IMR-90 (cell line): ENCODE data around the gene EDEM3. TPM values are rescaled to one million over a fixed set of nuclear protein-coding genes. Genes with fewer than 3 reads are reported as not detected.

ENCODE experiments used
- ATAC-seq: fragments of 200-7000 bp; cut with Tn5 transposase; 2 replicates; pipeline ENCODE4 v1.9.1; 2020; ENCODE audit warnings: low read depth, mild to moderate bottlenecking, moderate library complexity
- BruUV-seq: library from RNA; stranded (reverse); fragments of 400-500 nt; replicated peaks from 2 replicates; lab custom pipeline; 2021; lab: Mats Ljungman, UMichigan
- CTCF ChIA-PET: fragments of 300-600 bp; formaldehyde crosslinking; extraction: SDS; loops from one replicate; lab custom pipeline; 2021; ENCODE audit warnings: antibody characterized with exemption; lab: Yijun Ruan, JAX
- POLR2A ChIA-PET: fragments of 300-600 bp; sonication (Branson Sonifier 250); formaldehyde crosslinking; loops from one replicate; lab custom pipeline; 2022; ENCODE audit warnings: antibody characterized with exemption; ENCODE audit not compliant: unreplicated experiment; lab: Charles Lee
- DNase-seq: peaks from one replicate; pipeline ENCODE4 v3.0.0; 2013
- H2AFZ ChIP-seq: replicated peaks from 2 replicates; pipeline ENCODE3; 2013; ENCODE audit warnings: low read length, mild to moderate bottlenecking; ENCODE audit not compliant: poor library complexity
- H2AK5ac ChIP-seq: 2 replicates; pipeline ENCODE4 v1.6.1; 2013; ENCODE audit warnings: low read depth, low read length, inconsistent platforms
- H2AK9ac ChIP-seq: replicated peaks from 2 replicates; pipeline ENCODE3; 2013; ENCODE audit warnings: mild to moderate bottlenecking, low read depth, low read length, moderate library complexity; ENCODE audit not compliant: poor library complexity
- H2BK120ac ChIP-seq: 2 replicates; pipeline ENCODE4 v1.6.1; 2013; ENCODE audit warnings: low read depth, low read length, inconsistent platforms
- H2BK15ac ChIP-seq: 3 replicates; pipeline ENCODE4 v1.6.1; 2013; ENCODE audit warnings: low read depth, low read length, inconsistent platforms
- H2BK20ac ChIP-seq: 2 replicates; pipeline ENCODE4 v1.6.1; 2013; ENCODE audit warnings: low read depth, mild to moderate bottlenecking, inconsistent platforms, low read length, moderate library complexity
- H2BK5ac ChIP-seq: 2 replicates; pipeline ENCODE4 v1.6.1; 2013; ENCODE audit warnings: mild to moderate bottlenecking, low read depth, low read length, inconsistent platforms; ENCODE audit not compliant: poor library complexity, severe bottlenecking
- H3K14ac ChIP-seq: replicated peaks from 2 replicates; pipeline ENCODE4 v1.6.1; 2013; ENCODE audit warnings: low read depth, low read length, inconsistent platforms
- H3K18ac ChIP-seq: 2 replicates; pipeline ENCODE4 v1.6.1; 2013; ENCODE audit warnings: low read depth, low read length, control low read depth
- H3K23ac ChIP-seq: 2 replicates; pipeline ENCODE4 v1.6.1; 2013; ENCODE audit warnings: low read depth, low read length, inconsistent platforms
- H3K27ac ChIP-seq: 2 replicates; pipeline ENCODE4 v1.5.1; 2013; ENCODE audit warnings: mild to moderate bottlenecking, control low read depth, low read length; ENCODE audit not compliant: insufficient read depth
- H3K27me3 ChIP-seq: 2 replicates; pipeline ENCODE4 v1.6.1; 2013; ENCODE audit warnings: low read length; ENCODE audit not compliant: control insufficient read depth, insufficient read depth
- H3K36me3 ChIP-seq: 2 replicates; pipeline ENCODE4 v1.6.1; 2013; ENCODE audit warnings: low read length, mixed read lengths; ENCODE audit not compliant: control insufficient read depth, insufficient read depth
- H3K4ac ChIP-seq: 2 replicates; pipeline ENCODE4 v1.6.1; 2013; ENCODE audit warnings: low read depth, low read length, inconsistent platforms
- H3K4me1 ChIP-seq: 2 replicates; pipeline ENCODE4 v1.6.1; 2013; ENCODE audit warnings: low read length, mixed read lengths; ENCODE audit not compliant: control insufficient read depth, insufficient read depth
- H3K4me2 ChIP-seq: 2 replicates; pipeline ENCODE4 v1.6.1; 2013; ENCODE audit warnings: low read depth, mild to moderate bottlenecking, control low read depth, low read length, moderate library complexity
- H3K4me3 ChIP-seq: 2 replicates; pipeline ENCODE4 v1.5.1; 2013; ENCODE audit warnings: low read depth, mild to moderate bottlenecking, control low read depth, low read length, moderate library complexity; ENCODE audit not compliant: insufficient read depth
- H3K56ac ChIP-seq: 2 replicates; pipeline ENCODE4 v1.6.1; 2013; ENCODE audit warnings: low read length, inconsistent platforms; ENCODE audit not compliant: insufficient read depth; ENCODE audit errors: extremely low read depth
- H3K79me1 ChIP-seq, 2 experiments: 2 replicates each; pipeline ENCODE4 v1.6.1; 2013; ENCODE audit warnings: low read length in 2 of 2, inconsistent platforms in 1 of 2, low read depth in 1 of 2
- H3K9ac ChIP-seq: 2 replicates; pipeline ENCODE4 v1.6.1; 2013; ENCODE audit warnings: low read depth, low read length, control low read depth
- H3K9me1 ChIP-seq: 2 replicates; pipeline ENCODE4 v1.6.1; 2013; ENCODE audit warnings: low read length, inconsistent platforms; ENCODE audit not compliant: insufficient read depth
- H3K9me3 ChIP-seq: 2 replicates; pipeline ENCODE4 v1.6.1; 2013; ENCODE audit warnings: low read length; ENCODE audit not compliant: control insufficient read depth, insufficient read depth
- H4K20me1 ChIP-seq: 2 replicates; pipeline ENCODE4 v1.6.1; 2013; ENCODE audit warnings: low read length, inconsistent platforms; ENCODE audit not compliant: insufficient read depth
- H4K5ac ChIP-seq: 2 replicates; pipeline ENCODE4 v1.6.1; 2013; ENCODE audit warnings: mild to moderate bottlenecking, low read depth, low read length, control low read depth
- H4K8ac ChIP-seq, 2 experiments: 2 replicates each; pipeline ENCODE4 v1.6.1; 2013; ENCODE audit warnings: low read depth in 2 of 2, low read length in 2 of 2, control low read depth in 1 of 2, inconsistent platforms in 1 of 2
- H4K91ac ChIP-seq: 2 replicates; pipeline ENCODE4 v1.6.1; 2013; ENCODE audit warnings: low read depth, low read length, inconsistent platforms; ENCODE audit not compliant: insufficient read depth
- BHLHE40 ChIP-seq: fragments of 150-350 bp; IDR thresholded peaks from 2 replicates; pipeline ENCODE4 v1.6.1; 2016; ENCODE audit warnings: mild to moderate bottlenecking, low read depth, low read length
- CHD1 ChIP-seq: IDR thresholded peaks from 2 replicates; pipeline ENCODE4 v1.6.1; 2012; ENCODE audit warnings: low read depth, low read length, improper control_type of control experiment
- CTCF ChIP-seq: conservative IDR thresholded peaks from 2 replicates; pipeline ENCODE4 v1.5.1; 2012; ENCODE audit warnings: mild to moderate bottlenecking, low read depth, low read length, improper control_type of control experiment
- ELK1 ChIP-seq: fragments of 150-350 bp; IDR thresholded peaks from 2 replicates; pipeline ENCODE4 v1.6.1; 2016; ENCODE audit warnings: low read depth, mild to moderate bottlenecking, low read length, moderate library complexity, borderline replicate concordance
- FOS ChIP-seq: fragments of 150-350 bp; IDR thresholded peaks from 2 replicates; pipeline ENCODE4 v1.6.1; 2016; ENCODE audit warnings: low read depth, low read length
- NFE2L2 ChIP-seq: fragments of 150-350 bp; IDR thresholded peaks from 2 replicates; pipeline ENCODE4 v1.6.1; 2016; ENCODE audit warnings: low read depth, mild to moderate bottlenecking, low read length
- POLR2A ChIP-seq: IDR thresholded peaks from 2 replicates; pipeline ENCODE4 v1.6.1; 2012; ENCODE audit warnings: mild to moderate bottlenecking, low read depth, low read length
- RAD21 ChIP-seq: IDR thresholded peaks from 2 replicates; pipeline ENCODE4 v1.6.1; 2012; ENCODE audit warnings: low read length, improper control_type of control experiment
- RCOR1 ChIP-seq: IDR thresholded peaks from 2 replicates; pipeline ENCODE4 v1.6.1; 2012; ENCODE audit warnings: mild to moderate bottlenecking, low read length, improper control_type of control experiment; ENCODE audit not compliant: insufficient replicate concordance
- RFX5 ChIP-seq: IDR thresholded peaks from 2 replicates; pipeline ENCODE4 v1.8.0; 2012; ENCODE audit warnings: low read depth, mild to moderate bottlenecking, low read length, moderate library complexity
- USF2 ChIP-seq: fragments of 150-350 bp; IDR thresholded peaks from 2 replicates; pipeline ENCODE4 v1.6.1; 2017; ENCODE audit warnings: mild to moderate bottlenecking, antibody characterized with exemption, low read length, low read depth
- WGBS, 2 experiments: methylation state at CpG; one replicate each; pipeline versions ENCODE4 v1.1.5 to v1.1.7; 2013; ENCODE audit warnings: missing lambda C conversion rate in 2 of 2; ENCODE audit not compliant: insufficient read length in 1 of 2; ENCODE audit errors: extremely low coverage in 2 of 2; 5-methylcytosine and 5-hydroxymethylcytosine counted together
- dilution Hi-C: fragments of 300-500 bp; cut with HindIII; formaldehyde crosslinking; loops from one replicate; pipeline ENCODE4 v1.14.3; 2018; ENCODE audit warnings: low sequenced_read_pairs; ENCODE audit not compliant: unreplicated experiment
- in situ Hi-C: fragments of 300-500 bp; cut with MboI; formaldehyde crosslinking; loops from 3 replicates; pipeline ENCODE4 v1.14.3; 2019; ENCODE audit warnings: low sequenced_read_pairs, inconsistent platforms, mixed read lengths
- intact Hi-C: fragments of 100-400 bp; cut with micrococcal nuclease; formaldehyde crosslinking; loops from 2 replicates; pipeline ENCODE4 v1.10.0; 2022
- polyA plus RNA-seq, 3 experiments: library from polyadenylated mRNA; depleted of rRNA; stranded (reverse); fragments of >200 nt; gene quantifications; 2 replicates each; pipeline ENCODE4 v1.2.3, GENCODE V29; 2012; ENCODE audit warnings: low replicate concordance in 1 of 3
- total RNA-seq: library from RNA; depleted of rRNA; stranded (reverse); fragments of >200 nt; gene quantifications from 2 replicates; pipeline ENCODE4 v1.2.3, GENCODE V29; 2012

The EDEM3 gene
- total and polyA plus RNA-seq, 2 of the 4 experiments (the other 2 are of a cell fraction), result 17.5 to 29.9 TPM

- no TSS peak for BruUV-seq
- 50% methylated on average over 1 of the region's 1 CpG; no CpG with 5 or more reads in 1 of the 2 experiments for WGBS, 2 experiments
These were observed 85.3 kb downstream of the EDEM3 start for GRCh38 chr1:184669391-184669790.

More at GRCh38 chr1:184669391-184669790, 85.3 kb downstream of the EDEM3 start:
- Histone ChIP-seq H3K23ac (no peak overlapping the region), H2BK120ac (no peak overlapping the region), H3K14ac (no peak overlapping the region), H2BK15ac (no peak overlapping the region), H3K4me3 (no peak overlapping the region), H3K27me3 (peaks cover 22% of the 10 kb centered on the region), H3K4ac (no peak overlapping the region), H3K27ac (no peak overlapping the region), H3K9me3 (no peaks in the 10 kb centered on the region), H2BK5ac (no peak overlapping the region), H3K18ac (no peak overlapping the region), H4K20me1 (no peaks in the 10 kb centered on the region), H4K5ac (no peak overlapping the region), H3K79me1 (no peaks in the 10 kb centered on the region), H2AK5ac (no peak overlapping the region), H3K9ac (no peak overlapping the region), H4K8ac (no peak overlapping the region), H2AK9ac (no peak overlapping the region), H3K4me1 (no peaks in the 10 kb centered on the region), H3K56ac (no peak overlapping the region), H3K9me1 (no peaks in the 10 kb centered on the region), H3K36me3 (no peaks in the 10 kb centered on the region), H2AFZ (no peak overlapping the region), H3K4me2 (no peak overlapping the region), H2BK20ac (no peak overlapping the region), H4K91ac (no peak overlapping the region)
- ChIA-PET POLR2A (no interaction called here), CTCF (interaction anchor here (0.6 to 1.1 kb wide), 2 partner anchors 122 to 427 kb away, joined by 3 to 4 read pairs; no protein-coding TSS in a partner anchor)
- in situ Hi-C loops, result loop anchor here (10.0 to 25.0 kb wide), 2 partner anchors 445 to 1007 kb away; partner anchors contain the start of gene APOBEC4
- intact Hi-C loops, result no loop called here
- DNase-seq (no peak), ATAC-seq (no peak)
- dilution Hi-C loops, result no loop called here
- TF ChIP-seq CHD1 (no peak), POLR2A (no peak), RAD21 (no peak), FOS (no peak), RFX5 (no peak), USF2 (no peak), NFE2L2 (no peak), RCOR1 (no peak), CTCF (no peak), ELK1 (no peak), BHLHE40 (no peak)
